Vagina (tissue), 2 donors: ENCODE results near the gene COL27A1.

Experiments
- CTCF ChIP-seq, 3 experiments: fragments of 450-650 bp in 2 of 3; fragments of 200-600 bp in 1 of 3; sonication (generic) in 1 of 3; IDR thresholded peaks; one replicate each; pipeline ENCODE4 v1.5.1; 2017 to 2019; ENCODE audit warnings: antibody characterized with exemption in 3 of 3, mild to moderate bottlenecking in 2 of 3, moderate library complexity in 2 of 3
- POLR2AphosphoS5 ChIP-seq, 2 donors: sonication (generic); formaldehyde crosslinking; IDR thresholded peaks; one replicate each; pipeline ENCODE4 v1.9.0; 2017; ENCODE audit warnings: antibody characterized with exemption in 2 of 2, mild to moderate bottlenecking in 2 of 2, low read depth in 1 of 2; ENCODE audit not compliant: insufficient read depth in 1 of 2

- TF ChIP-seq POLR2AphosphoS5 (IDR thresholded peaks at IDR 0.05; ENCODE audit: insufficient read depth in 1 of 2, low read depth in 1 of 2) (no peak), CTCF (IDR thresholded peaks at IDR 0.05) (no peak)
Observed at GRCh38 chr9:114155995-114156656, 789 bp downstream of the COL27A1 start.
